Parathyroid adenoma (tissue), 2 donors: ENCODE data around the gene PTGFR.

Source experiments
- H2AFZ ChIP-seq: fragments of 300-600 bp; sonication (generic); one replicate; pipeline ENCODE4 v1.7.0; 2017; ENCODE audit warnings: antibody characterized with exemption, mild to moderate bottlenecking
- H3K27ac ChIP-seq: fragments of 300-600 bp; sonication (generic); one replicate; pipeline ENCODE4 v1.7.0; 2017
- H3K27me3 ChIP-seq: fragments of 300-600 bp; sonication (generic); one replicate; pipeline ENCODE4 v1.7.0; 2017; ENCODE audit warnings: low read length; ENCODE audit not compliant: control insufficient read depth, insufficient read depth
- H3K36me3 ChIP-seq: fragments of 300-600 bp; sonication (generic); one replicate; pipeline ENCODE4 v1.7.0; 2017; ENCODE audit warnings: low read length; ENCODE audit not compliant: control insufficient read depth, insufficient read depth
- H3K4me1 ChIP-seq: fragments of 300-600 bp; sonication (generic); one replicate; pipeline ENCODE4 v1.7.0; 2017; ENCODE audit warnings: control low read depth
- H3K4me2 ChIP-seq: fragments of 300-600 bp; sonication (generic); one replicate; pipeline ENCODE4 v1.7.0; 2017; ENCODE audit warnings: low read length
- H3K4me3 ChIP-seq: fragments of 300-600 bp; sonication (generic); one replicate; pipeline ENCODE4 v1.7.0; 2017; ENCODE audit warnings: low read depth, low read length
- H3K79me2 ChIP-seq: fragments of 300-600 bp; sonication (generic); one replicate; pipeline ENCODE4 v1.7.0; 2017; ENCODE audit warnings: control low read depth
- H3K9ac ChIP-seq: fragments of 300-600 bp; sonication (generic); one replicate; pipeline ENCODE4 v1.7.0; 2017; ENCODE audit warnings: mild to moderate bottlenecking
- H3K9me3 ChIP-seq: fragments of 300-600 bp; sonication (generic); one replicate; pipeline ENCODE4 v1.7.0; 2017; ENCODE audit warnings: low read length; ENCODE audit not compliant: control insufficient read depth
- CTCF ChIP-seq: fragments of 300-600 bp; sonication (generic); IDR thresholded peaks from one replicate; pipeline ENCODE4 v1.7.0; 2017; ENCODE audit warnings: antibody characterized with exemption, mild to moderate bottlenecking
- donor health status: primary hyperparathyroidism.

Gene PTGFR

GRCh38 chr1:78511334-78511733 lies 20.6 kb downstream of the PTGFR start:
- TF ChIP-seq CTCF = no peak

DNA sequence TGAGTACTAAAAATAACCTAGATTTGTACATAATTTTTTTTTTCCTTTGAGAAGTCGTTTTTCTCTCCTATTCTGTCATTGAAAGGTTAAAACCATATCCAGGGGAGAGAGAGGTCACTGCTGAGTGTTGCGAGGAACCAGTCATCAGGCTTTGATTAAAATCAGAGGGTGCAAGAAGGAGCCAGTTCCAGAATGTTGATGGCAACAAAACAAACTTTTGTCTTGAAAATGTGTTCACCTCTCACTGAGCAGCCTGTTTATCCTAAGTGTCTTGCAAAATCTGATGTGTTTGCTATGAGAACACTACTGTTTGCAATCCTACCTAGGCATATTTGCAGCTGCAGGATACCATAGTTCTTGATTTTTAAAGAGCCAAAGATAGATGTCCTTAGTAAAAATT lies 25.9 kb downstream of the PTGFR start:
- H3K36me3 ChIP-seq = no peaks in the 10 kb centered on the region
- H3K27me3 ChIP-seq = no peaks in the 10 kb centered on the region
- no peak overlapping the region for H2AFZ ChIP-seq
- H3K4me1 ChIP-seq = no peaks in the 10 kb centered on the region
- no peak overlapping the region for H3K27ac ChIP-seq
- no peak overlapping the region for H3K4me3 ChIP-seq
- no peaks in the 10 kb centered on the region for H3K79me2 ChIP-seq
- H3K4me2 ChIP-seq = no peak overlapping the region
- H3K9ac ChIP-seq = no peak overlapping the region
- TF ChIP-seq CTCF = no peak
- H3K9me3 ChIP-seq = no peaks in the 10 kb centered on the region

More at GRCh38 chr1:78511334-78511733, 20.6 kb downstream of the PTGFR start:
- no peak overlapping the region for H3K27ac ChIP-seq
- H3K4me2 ChIP-seq = no peak overlapping the region
- no peaks in the 10 kb centered on the region for H3K27me3 ChIP-seq
- H3K36me3 ChIP-seq = no peaks in the 10 kb centered on the region
- no peak overlapping the region for H3K4me3 ChIP-seq
- H3K79me2 ChIP-seq = no peaks in the 10 kb centered on the region
- H3K9ac ChIP-seq = no peak overlapping the region
- no peak overlapping the region for H2AFZ ChIP-seq
- no peaks in the 10 kb centered on the region for H3K4me1 ChIP-seq
- no peaks in the 10 kb centered on the region for H3K9me3 ChIP-seq

GRCh38 chr1:78519446-78519845 lies 28.7 kb downstream of the PTGFR start:
- Histone ChIP-seq H3K27me3 (no peaks in the 10 kb centered on the region), H3K4me3 (no peak overlapping the region), H2AFZ (no peak overlapping the region), H3K9me3 (no peaks in the 10 kb centered on the region), H3K36me3 (no peaks in the 10 kb centered on the region), H3K79me2 (no peaks in the 10 kb centered on the region), H3K27ac (no peak overlapping the region), H3K4me1 (no peaks in the 10 kb centered on the region), H3K4me2 (no peak overlapping the region), H3K9ac (no peak overlapping the region)
- no peak for TF ChIP-seq CTCF

DNA sequence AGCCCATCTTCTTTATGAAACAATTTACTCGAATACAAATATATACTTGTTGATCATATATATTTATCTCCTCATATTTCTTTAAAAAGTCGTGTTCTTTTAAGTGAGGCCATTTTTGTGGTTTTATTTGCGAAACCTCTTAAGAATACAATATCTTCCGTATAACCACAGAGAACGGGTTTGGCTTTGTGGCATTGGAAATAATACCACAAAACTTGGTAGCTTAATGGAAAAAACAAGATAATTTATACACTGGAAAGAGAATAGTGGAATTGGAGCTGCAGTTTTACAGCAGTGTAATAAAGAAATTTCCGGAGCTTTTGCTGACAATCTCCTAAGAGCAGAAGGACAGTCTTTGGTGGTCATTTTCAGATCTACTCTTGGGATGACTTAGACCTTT lies 29.4 kb downstream of the PTGFR start:
- Histone ChIP-seq H3K9ac (no peak overlapping the region), H3K36me3 (no peaks in the 10 kb centered on the region), H3K79me2 (no peaks in the 10 kb centered on the region), H3K4me3 (no peak overlapping the region), H3K4me2 (no peak overlapping the region), H3K27me3 (no peaks in the 10 kb centered on the region), H2AFZ (no peak overlapping the region), H3K4me1 (no peaks in the 10 kb centered on the region), H3K9me3 (no peaks in the 10 kb centered on the region), H3K27ac (no peak overlapping the region)
- TF ChIP-seq CTCF = no peak

GRCh38 chr1:78520843-78521242 lies 30.1 kb downstream of the PTGFR start:
- no peaks in the 10 kb centered on the region for H3K4me1 ChIP-seq
- H2AFZ ChIP-seq = no peak overlapping the region
- no peak overlapping the region for H3K4me3 ChIP-seq
- no peak for TF ChIP-seq CTCF
- H3K27ac ChIP-seq = no peak overlapping the region
- no peaks in the 10 kb centered on the region for H3K79me2 ChIP-seq
- H3K9me3 ChIP-seq = no peaks in the 10 kb centered on the region
- no peak overlapping the region for H3K4me2 ChIP-seq
- no peaks in the 10 kb centered on the region for H3K36me3 ChIP-seq
- H3K27me3 ChIP-seq = no peaks in the 10 kb centered on the region
- no peak overlapping the region for H3K9ac ChIP-seq
